ENCODE results near the gene REG4.
"Not testable (repeated sequence)": the region's sequence is repeated elsewhere in the genome, so short reads cannot be mapped to it uniquely, and the experiment has no call there.

REG4 gene

DNA sequence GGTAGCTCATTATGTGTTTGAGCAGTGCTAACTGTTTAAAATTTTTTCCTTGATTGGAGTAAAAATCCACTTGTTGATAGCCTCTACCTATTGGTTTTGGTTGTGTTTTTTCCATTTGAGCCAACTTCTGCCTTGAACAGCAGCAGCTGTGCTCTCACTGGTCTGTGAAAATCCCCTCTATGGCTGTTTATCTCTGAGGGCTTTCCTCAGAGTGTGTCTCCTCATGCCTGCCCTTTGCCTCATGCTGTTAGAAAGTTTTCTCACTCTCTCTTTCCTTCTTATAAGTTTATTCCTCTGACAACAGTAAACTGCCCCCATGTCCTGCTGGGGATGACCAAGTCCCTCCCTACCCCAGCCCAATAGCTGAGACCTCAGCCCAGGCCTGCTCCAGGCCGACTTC is 14.1 kb downstream of the REG4 start:
- H3K27ac ChIP-seq, result no peak overlapping the region
- TF ChIP-seq ZFX (IDR thresholded peaks at IDR 0.05), result no peak
- TF ChIP-seq, protein P1, sequence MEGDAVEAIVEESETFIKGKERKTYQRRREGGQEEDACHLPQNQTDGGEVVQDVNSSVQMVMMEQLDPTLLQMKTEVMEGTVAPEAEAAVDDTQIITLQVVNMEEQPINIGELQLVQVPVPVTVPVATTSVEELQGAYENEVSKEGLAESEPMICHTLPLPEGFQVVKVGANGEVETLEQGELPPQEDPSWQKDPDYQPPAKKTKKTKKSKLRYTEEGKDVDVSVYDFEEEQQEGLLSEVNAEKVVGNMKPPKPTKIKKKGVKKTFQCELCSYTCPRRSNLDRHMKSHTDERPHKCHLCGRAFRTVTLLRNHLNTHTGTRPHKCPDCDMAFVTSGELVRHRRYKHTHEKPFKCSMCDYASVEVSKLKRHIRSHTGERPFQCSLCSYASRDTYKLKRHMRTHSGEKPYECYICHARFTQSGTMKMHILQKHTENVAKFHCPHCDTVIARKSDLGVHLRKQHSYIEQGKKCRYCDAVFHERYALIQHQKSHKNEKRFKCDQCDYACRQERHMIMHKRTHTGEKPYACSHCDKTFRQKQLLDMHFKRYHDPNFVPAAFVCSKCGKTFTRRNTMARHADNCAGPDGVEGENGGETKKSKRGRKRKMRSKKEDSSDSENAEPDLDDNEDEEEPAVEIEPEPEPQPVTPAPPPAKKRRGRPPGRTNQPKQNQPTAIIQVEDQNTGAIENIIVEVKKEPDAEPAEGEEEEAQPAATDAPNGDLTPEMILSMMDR (conservative IDR thresholded peaks at IDR 0.05), result no peak

DNA sequence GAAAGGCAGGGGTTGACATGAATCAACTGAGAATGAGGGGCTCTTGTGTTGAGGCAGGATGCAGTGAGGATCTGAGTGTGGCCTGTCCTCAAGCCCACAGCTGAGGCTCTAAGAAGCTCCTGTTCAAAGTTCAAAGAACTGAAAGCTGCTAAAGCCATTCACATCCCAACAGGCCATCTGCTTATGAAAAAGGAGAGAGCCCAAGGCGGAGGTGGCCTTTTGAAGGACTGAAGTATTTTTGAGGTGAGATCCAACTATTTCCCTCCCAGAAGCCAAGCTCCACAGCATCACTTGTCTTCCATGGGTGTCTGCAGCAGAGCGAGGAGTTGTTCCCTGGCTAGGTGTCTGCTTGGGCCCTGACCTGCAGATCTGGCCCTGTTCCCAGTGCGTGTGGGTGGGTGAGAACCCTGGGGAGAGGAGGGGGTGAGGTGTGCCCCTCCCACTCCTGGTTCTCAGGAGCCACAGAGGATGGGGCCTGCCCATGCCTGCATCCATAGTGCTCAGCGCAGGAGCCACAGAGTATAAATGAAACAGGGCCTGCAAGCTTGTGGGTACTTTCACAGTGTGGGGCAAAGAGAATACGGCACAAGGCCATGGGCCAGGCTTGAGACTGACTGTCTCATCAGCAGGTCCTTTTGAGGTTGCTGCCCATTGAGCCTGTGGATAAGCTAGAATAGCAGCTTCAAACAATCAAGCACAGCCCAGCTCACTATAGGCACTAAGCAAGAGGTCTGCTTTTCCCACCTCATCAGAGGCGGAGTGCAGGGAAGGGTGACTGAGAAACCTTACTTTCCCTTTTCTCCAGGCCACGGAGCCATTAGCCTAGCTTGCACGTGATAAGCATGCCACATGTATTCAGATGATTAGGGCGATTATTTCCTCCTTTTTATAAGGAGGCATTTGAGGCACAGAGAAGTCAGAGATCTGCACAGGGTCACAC is 15.7 kb downstream of the REG4 start:
- TF ChIP-seq ZFX (IDR thresholded peaks at IDR 0.05), result no peak
- TF ChIP-seq, protein P1 (conservative IDR thresholded peaks at IDR 0.05), result no peak
- H3K27ac ChIP-seq, result no peak overlapping the region

- H3K27ac ChIP-seq, result no peak overlapping the region
Measured at GRCh38 chr1:119794876-119795240, 16.4 kb downstream of the REG4 start.

GRCh38 chr1:119794230-119794875 is 16.9 kb downstream of the REG4 start:
- no peak overlapping the region; the same call in 1 of the 2 replicates for H3K27ac ChIP-seq

More at GRCh38 chr1:119794876-119795240, 16.4 kb downstream of the REG4 start:
- TF ChIP-seq, protein P1 (conservative IDR thresholded peaks at IDR 0.05), result no peak
- no peak for TF ChIP-seq ZFX (IDR thresholded peaks at IDR 0.05)

GRCh38 chr1:119791377-119791776 is 19.9 kb downstream of the REG4 start:
- no peak overlapping the region for H3K27ac ChIP-seq
- no peak for TF ChIP-seq ZFX (IDR thresholded peaks at IDR 0.05)

More at GRCh38 chr1:119794230-119794875, 16.9 kb downstream of the REG4 start:
- TF ChIP-seq, protein P1 (conservative IDR thresholded peaks at IDR 0.05), result no peak
- TF ChIP-seq ZFX (IDR thresholded peaks at IDR 0.05), result no peak

DNA sequence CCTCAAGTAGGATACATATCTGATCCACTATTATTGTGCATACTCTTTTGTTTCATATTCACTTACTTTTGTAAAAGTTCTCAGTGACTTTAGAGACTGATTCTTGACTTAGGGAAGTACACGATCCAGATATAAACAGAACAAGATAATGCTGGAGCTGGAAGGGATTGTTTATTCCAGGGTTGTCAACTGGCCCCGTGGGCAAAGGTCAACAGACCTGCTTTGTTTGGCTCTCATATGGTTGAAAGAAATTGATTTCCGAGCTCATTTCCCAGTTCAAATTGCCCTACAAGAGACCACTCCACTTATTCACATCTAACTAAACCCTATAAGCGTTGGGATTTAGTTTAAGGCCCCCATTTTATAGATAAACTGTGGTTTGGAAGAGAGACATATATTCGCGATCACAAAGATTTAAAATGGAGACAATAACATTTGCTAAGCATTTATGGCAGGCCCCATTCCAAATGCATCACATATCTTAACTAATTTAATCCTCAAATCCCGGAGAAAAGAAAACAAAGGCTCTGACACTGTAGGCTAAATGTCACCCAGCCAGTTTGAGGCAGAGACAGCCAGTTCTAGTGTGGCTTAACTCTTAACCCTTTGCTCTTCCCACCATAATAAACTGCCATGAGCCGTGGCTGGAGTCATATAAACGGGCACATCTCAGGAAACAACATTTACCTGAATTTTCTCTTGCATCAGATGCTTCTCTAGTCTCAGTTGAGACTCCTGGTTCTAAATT is 20.6 kb downstream of the REG4 start:
- H3K27ac ChIP-seq, result no peak overlapping the region
- TF ChIP-seq ZFX (IDR thresholded peaks at IDR 0.05), result no peak
- TF ChIP-seq, protein P1 (conservative IDR thresholded peaks at IDR 0.05), result no peak

- no peak overlapping the region for H3K27ac ChIP-seq
Measured at GRCh38 chr1:119787776-119788175, 23.5 kb downstream of the REG4 start.

DNA sequence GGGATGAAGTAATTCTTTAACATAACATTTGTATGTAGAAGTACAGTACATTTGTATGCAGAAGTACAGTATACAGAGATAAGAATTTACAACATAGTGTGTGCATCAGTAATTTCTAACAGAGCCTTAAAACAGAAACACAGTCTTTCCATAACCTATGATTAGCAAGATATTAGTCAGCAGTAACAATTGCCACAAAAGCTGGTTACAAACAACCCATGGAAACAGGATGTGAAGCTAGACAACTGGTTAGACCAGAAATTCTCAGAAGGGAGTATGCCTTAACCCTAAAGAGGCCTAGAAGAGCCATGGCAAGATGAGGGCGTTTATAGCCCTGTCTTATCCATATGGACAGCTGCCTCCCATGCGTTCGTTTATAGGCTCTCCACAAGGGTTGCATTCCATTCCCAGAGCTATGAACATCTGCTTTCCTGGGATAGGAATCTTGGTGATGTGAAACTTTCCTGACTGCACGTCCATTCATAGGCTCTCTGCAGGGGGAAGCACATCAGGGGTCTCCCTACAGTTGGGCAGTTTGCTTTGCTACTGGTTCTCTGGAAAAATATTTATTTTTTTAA is 24.7 kb downstream of the REG4 start:
- not testable (repeated sequence) for H3K27ac ChIP-seq

More at GRCh38 chr1:119787776-119788175, 23.5 kb downstream of the REG4 start:
- TF ChIP-seq, protein P1 (conservative IDR thresholded peaks at IDR 0.05), result no peak
- no peak for TF ChIP-seq ZFX (IDR thresholded peaks at IDR 0.05)

DNA sequence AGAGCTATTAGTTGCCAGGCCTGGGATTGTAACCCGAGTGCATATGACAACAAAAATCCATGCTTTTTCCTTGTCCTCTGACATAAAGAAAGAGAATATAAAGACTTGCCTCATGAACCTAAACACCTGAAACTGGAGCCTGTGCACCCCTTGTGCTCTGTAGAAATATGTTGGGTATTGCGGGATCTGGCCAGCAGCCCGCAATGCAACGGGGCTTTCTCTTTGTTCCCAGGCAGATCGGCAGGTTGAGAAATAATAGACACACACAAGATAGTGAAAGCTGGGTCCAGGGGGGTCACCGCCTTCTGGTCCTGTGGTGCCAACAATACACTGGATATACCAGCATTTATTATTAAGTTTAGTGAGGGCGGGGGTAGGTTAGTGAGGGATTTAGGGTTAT is 25.2 kb downstream of the REG4 start:
- not testable (repeated sequence) for H3K27ac ChIP-seq
